H7 (cell line): Measurements from ENCODE around the gene CYP2A6. TPM values are rescaled to one million over a fixed set of nuclear protein-coding genes. Genes with fewer than 3 reads are reported as not detected.

Source experiments
- DNase-seq: peaks from one replicate; pipeline ENCODE4 v3.0.0; 2012
- H3K27me3 ChIP-seq: 2 replicates; pipeline ENCODE4 v1.6.0; 2011; ENCODE audit warnings: mild to moderate bottlenecking, low read length; ENCODE audit not compliant: control insufficient read depth, insufficient read depth
- H3K36me3 ChIP-seq: replicated peaks from 2 replicates; pipeline ENCODE4 v1.5.1; 2011; ENCODE audit warnings: low read length; ENCODE audit not compliant: control insufficient read depth, insufficient read depth
- H3K4me3 ChIP-seq: 2 replicates; pipeline ENCODE4 v1.5.1; 2011; ENCODE audit warnings: low read depth, mild to moderate bottlenecking, control low read depth, low read length, moderate library complexity; ENCODE audit not compliant: insufficient read depth
- total RNA-seq: library from RNA; depleted of rRNA; stranded (reverse); fragments of >200 nt; shearing (Covaris generic); gene quantifications from 2 replicates; pipeline ENCODE4 v1.2.3, GENCODE V29; 2014

The CYP2A6 gene
- total RNA-seq, 1 experiment from 2014 or later = not detected

GRCh38 chr19:40803857-40804782 is 46.1 kb downstream of the CYP2A6 start:
- DNase-seq = peak; percentile 39
- Histone ChIP-seq H3K36me3 (peaks cover 26% of the 10 kb centered on the region), H3K27me3 (no peaks in the 10 kb centered on the region), H3K4me3 (no peak overlapping the region)

- H3K36me3 ChIP-seq = peaks cover 22% of the 10 kb centered on the region
- H3K4me3 ChIP-seq = no peak overlapping the region
- no peak for DNase-seq
- no peaks in the 10 kb centered on the region for H3K27me3 ChIP-seq
Measured at GRCh38 chr19:40803170-40803856, 46.9 kb downstream of the CYP2A6 start.

GRCh38 chr19:40802300-40803169 is 47.7 kb downstream of the CYP2A6 start:
- Histone ChIP-seq H3K4me3 (no peak overlapping the region), H3K27me3 (no peaks in the 10 kb centered on the region), H3K36me3 (peaks cover 16% of the 10 kb centered on the region)
- DNase-seq = peak; percentile 41

- no peak for DNase-seq
- Histone ChIP-seq H3K4me3 (no peak overlapping the region), H3K36me3 (peaks cover 13% of the 10 kb centered on the region), H3K27me3 (no peaks in the 10 kb centered on the region)
Measured at GRCh38 chr19:40801426-40802299, 48.6 kb downstream of the CYP2A6 start.

- Histone ChIP-seq H3K36me3 (peaks cover 13% of the 10 kb centered on the region), H3K27me3 (no peaks in the 10 kb centered on the region), H3K4me3 (no peak overlapping the region)
- DNase-seq = peak; percentile 25
Measured at GRCh38 chr19:40800997-40801377, 49.3 kb downstream of the CYP2A6 start.

GRCh38 chr19:40800339-40800996 is 49.8 kb downstream of the CYP2A6 start:
- Histone ChIP-seq H3K4me3 (peak overlapping the region; percentile 96), H3K27me3 (no peaks in the 10 kb centered on the region), H3K36me3 (peaks cover 13% of the 10 kb centered on the region)
- DNase-seq = peak; percentile 23

- no peak for DNase-seq
- no peaks in the 10 kb centered on the region for H3K27me3 ChIP-seq
Measured at GRCh38 chr19:40799558-40800338, 50.5 kb downstream of the CYP2A6 start.

GRCh38 chr19:40798683-40799557 is 51.3 kb downstream of the CYP2A6 start, which contains the start of gene EGLN2:
EGLN2 (plus strand) TSS chr19:40799191; CDS start chr19:40800573, 1,382 bp downstream.
- H3K36me3 ChIP-seq = peaks cover 11% of the 10 kb centered on the region
- peak; percentile 99 for DNase-seq
- H3K4me3 ChIP-seq = peak within 1 kb of the TSS; percentile 96
- H3K27me3 ChIP-seq = no peaks in the 10 kb centered on the region

More at GRCh38 chr19:40799558-40800338, 50.5 kb downstream of the CYP2A6 start:
- Histone ChIP-seq H3K36me3 (peaks cover 11% of the 10 kb centered on the region), H3K4me3 (peak overlapping the region; percentile 96)

- peak overlapping the region; percentile 55 for H3K4me3 ChIP-seq
- H3K27me3 ChIP-seq = no peaks in the 10 kb centered on the region
- DNase-seq = peak; percentile 96
- peaks cover 9% of the 10 kb centered on the region for H3K36me3 ChIP-seq
Measured at GRCh38 chr19:40797963-40798682, 52.1 kb downstream of the CYP2A6 start.

GRCh38 chr19:40797166-40797962 is 52.9 kb downstream of the CYP2A6 start:
- H3K27me3 ChIP-seq = no peaks in the 10 kb centered on the region
- H3K36me3 ChIP-seq = peaks cover 9% of the 10 kb centered on the region
- no peak for DNase-seq
- no peak overlapping the region for H3K4me3 ChIP-seq
